HG02885 (cell line): ENCODE data around the gene FZD8.
"Not testable (repeated sequence)": the region's sequence is repeated elsewhere in the genome, so short reads cannot be mapped to it uniquely, and the experiment has no call there.

Source experiments
- ATAC-seq: cut with Tn5 transposase; IDR thresholded peaks from one replicate; pipeline ENCODE4 v1.9.1; 2021; ENCODE audit warnings: mild to moderate bottlenecking; ENCODE audit not compliant: unreplicated experiment, poor library complexity

FZD8 gene, protein sequence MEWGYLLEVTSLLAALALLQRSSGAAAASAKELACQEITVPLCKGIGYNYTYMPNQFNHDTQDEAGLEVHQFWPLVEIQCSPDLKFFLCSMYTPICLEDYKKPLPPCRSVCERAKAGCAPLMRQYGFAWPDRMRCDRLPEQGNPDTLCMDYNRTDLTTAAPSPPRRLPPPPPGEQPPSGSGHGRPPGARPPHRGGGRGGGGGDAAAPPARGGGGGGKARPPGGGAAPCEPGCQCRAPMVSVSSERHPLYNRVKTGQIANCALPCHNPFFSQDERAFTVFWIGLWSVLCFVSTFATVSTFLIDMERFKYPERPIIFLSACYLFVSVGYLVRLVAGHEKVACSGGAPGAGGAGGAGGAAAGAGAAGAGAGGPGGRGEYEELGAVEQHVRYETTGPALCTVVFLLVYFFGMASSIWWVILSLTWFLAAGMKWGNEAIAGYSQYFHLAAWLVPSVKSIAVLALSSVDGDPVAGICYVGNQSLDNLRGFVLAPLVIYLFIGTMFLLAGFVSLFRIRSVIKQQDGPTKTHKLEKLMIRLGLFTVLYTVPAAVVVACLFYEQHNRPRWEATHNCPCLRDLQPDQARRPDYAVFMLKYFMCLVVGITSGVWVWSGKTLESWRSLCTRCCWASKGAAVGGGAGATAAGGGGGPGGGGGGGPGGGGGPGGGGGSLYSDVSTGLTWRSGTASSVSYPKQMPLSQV

DNA sequence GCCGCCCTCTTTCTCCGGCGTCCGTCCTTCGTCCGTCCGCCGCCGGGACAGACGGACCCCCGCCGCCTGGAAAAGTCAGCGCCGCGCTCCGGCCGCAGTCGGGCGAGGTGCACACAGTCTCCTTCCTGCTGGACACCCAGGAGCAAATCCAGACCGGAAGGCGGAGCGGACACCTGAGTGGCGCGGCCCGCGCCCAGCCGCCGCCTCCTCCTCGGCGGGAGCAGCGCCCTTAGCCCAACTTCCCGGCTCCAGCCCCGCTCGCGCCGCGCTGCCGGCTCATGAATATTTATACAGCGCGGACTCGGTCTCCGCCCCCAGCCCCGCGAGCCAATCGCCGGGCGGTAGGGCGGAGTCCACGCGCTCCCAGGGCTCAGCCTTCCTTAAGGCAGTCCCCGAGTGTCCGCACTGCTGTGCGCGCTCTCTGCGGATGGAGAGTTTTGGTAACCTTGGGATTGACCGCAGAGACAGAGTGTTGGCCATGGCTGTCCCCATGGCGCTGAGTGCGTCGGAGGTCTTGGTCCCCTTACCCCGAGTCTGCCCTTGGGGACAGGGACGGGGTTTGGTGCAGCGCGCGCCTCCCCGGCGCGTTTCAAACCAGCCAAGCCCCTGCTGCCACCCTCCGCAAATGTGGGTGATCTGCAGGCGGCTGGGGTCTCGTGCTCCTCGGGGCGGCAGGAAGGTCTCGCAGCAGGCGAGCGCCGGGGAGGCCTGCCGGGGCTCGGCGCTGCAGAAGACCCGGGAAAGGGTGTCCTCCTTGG is at the start of gene FZD8:
Gene FZD8, minus strand, starts transcription at position 262 of the 758 bp plus-strand sequence. CDS start 867 bp downstream, outside the sequence.
- ATAC-seq, result peak; percentile 88

DNA sequence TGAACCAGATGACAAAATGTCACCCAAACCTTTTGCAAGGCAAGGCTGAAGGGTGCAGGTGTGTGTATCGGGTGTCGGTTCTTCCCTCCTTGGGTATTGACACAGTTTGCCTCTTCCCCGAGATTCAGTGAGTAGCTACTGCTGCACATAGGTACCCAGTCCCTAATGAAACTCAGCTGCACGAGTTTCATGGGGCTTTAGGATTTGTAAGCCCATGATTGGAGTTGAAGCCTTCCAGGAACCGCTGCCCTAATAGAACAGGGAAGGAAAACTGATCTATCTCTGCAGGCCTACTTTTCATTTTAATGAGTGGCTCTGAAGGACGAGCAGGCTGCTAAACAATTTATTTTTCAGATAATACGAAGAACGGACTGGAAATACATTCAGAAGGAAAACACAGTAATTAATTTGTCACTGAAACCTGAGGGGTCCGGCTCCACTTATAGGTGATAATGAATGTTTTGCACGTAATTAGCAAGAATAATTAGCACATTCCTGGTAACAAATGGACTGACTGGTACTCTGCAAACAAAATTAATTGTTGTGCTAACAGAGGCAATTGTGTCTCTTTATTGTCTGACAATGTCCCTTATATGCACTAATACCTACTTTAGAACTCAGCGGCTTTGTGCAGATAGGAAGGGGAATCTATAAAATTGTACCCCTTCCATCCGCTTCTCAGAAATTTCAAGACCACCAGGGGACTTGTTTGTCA is 49.6 kb upstream of the FZD8 start:
- no peak for ATAC-seq

DNA sequence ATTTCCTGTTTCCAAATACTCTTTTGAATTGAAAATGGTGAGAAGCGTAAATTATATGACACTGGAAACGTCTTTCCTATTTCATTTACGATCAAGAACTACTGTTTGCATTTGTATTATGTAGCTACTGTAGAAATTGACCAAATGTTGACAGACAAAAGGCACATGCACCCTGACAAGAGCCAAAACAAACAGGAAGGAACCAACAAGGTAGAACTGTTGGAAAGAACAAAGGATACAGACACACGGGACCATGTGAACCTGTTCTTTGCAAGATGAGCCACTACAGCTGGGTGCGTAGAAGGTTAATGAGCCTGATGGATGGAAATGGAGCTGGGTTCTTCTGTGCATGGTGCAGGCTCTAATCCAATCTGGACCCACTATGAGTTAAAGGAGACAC is 48.4 kb upstream of the FZD8 start:
- no peak for ATAC-seq

DNA sequence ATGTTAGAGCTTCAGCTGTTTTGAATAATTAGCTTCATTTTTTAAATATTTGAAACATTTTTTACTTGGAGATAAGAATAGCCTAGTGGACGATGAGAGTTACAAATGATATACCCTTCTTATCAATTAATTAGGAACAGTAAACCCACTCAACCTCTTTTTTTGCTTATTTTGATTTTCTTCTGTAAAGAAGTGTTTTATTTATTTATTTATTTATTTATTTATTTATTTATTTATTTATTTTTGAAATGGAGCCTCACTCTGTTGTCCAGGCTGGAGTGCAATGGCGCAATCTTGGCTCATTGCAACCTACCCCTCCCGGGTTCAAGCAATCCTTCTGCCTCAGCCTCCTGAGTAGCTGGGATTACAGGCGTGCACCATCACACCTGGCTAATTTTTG is 43.8 kb upstream of the FZD8 start:
- not testable (repeated sequence) for ATAC-seq

DNA sequence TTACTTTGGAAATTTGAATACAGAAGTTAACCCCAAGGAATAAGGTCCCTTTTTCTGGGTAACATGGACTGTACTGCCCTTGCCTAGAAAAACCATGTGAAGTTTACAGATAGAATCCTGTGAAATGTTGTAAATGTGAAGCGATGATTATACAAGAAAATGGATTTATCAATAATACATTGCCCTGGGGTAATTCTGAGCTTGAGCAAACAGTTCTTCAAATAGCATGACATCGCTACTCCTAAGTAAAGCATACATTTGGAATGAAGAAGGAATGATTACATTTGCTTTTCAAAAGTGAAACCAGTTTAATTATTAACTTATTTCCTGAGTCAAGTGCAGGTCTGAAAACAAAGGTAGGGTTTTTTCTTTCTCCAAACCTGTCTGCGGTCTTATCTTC is 43.3 kb upstream of the FZD8 start:
- ATAC-seq, result no peak

DNA sequence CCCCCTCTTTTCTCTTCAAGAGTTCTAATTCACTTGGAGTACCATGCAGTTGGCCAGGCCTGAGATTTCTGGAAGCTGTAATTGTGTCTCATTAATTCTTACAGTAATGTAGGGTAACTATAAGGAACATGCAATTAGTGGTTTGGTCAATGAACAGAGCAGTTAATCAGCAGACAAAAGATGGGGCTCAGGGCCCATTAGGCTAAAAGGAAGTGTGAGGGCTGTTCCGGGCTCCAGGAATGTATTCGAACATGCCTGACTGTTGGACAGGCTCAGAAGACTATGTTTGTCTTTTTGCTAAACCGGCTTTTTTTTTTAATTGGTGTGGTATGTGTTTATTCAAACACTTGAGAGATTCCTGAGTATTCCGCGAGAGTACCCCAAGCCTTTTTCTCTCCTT is 42.5 kb upstream of the FZD8 start:
- no peak for ATAC-seq

DNA sequence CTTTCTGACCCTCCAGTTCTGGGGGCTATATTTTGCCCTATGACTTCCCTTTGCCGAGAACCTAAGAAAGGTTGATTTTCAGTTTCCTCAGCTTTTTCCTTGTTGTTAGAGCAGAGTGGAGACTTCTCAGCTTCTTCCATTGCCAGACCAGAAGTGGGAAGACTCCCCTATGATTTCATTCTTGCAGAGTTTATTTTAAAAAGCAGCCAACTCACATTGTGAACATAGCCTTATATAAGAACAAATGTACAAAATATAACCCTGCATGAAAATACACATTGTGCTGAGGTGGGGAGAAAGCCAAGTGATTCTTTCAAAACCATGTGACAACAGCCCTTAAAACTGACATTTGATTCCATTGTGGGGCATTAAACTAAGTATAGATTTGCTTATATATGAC is 33.8 kb upstream of the FZD8 start:
- no peak for ATAC-seq

DNA sequence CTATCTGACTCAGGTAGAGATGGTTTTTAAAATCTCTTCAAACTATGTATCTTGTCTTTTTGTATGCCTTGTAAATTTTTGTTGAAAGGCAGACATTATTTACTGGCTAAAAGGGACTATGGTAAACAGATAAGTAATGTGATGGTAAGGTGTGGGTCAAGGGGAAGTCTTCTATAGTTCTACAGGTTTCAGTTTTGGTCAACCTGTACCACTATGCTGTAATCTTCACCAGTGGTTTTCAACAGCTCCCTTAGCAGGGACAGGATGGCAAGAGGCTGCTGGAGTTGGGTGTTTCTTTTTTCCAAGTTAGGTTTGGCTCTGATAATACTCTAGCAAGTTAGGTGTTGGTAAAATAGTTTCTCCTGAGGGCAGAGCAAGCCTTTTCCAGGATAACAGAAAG is 32.7 kb upstream of the FZD8 start:
- no peak for ATAC-seq

DNA sequence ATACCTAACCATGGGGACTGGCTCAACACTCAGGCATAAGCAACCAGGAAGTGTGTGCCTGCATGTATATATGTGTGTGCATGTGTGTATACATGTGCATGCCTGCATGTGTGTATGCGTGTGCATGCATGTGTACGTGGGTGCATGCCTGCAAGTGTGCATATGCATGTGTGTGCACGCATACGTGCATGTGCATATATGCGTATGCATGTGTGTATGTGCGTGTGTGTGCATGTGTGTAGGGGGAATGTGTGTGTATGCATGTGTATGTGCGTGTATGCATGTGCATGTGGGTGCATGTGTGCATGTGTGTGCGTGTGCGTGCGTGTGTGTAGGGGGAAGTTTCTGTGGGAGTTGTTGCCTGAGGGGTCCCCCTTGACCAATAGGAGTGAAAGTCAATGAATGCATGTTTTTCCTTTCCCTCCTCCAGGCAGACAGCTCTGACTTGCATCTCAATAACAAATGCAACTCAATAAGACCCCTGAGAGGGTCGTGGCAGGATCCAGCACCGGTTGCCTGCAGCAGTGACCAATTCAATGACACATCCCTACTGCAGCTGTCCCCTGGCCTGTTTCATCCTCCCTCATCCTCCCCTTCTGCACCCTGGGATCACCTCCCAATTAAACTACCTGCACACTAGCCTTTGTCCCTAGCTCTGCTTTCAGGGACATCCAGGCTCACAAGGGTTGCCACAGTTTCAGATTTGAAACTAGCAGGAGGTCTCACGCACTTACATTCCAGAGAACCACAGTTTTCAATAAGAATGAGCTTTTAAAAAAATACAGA is 27.0 kb upstream of the FZD8 start:
- ATAC-seq, result no peak

DNA sequence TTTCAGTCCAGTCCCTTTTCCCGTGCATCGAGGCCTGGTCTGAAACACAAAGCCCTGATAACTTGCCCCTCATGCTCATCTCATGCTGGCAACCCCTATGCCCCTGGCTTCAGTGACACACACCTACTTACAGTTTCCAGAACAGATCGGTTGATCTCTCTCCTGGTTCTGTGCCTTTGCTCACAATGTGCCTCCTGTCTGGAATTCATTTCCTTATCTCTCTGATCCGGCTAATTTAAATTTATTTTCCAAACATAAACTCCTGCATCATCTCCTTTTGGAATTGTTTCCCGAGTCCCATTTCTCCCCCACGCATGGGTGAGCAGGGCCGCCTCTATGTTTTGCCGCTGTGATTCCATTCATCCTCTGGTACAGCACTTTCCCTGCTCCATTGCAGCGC is 25.9 kb upstream of the FZD8 start:
- no peak for ATAC-seq

DNA sequence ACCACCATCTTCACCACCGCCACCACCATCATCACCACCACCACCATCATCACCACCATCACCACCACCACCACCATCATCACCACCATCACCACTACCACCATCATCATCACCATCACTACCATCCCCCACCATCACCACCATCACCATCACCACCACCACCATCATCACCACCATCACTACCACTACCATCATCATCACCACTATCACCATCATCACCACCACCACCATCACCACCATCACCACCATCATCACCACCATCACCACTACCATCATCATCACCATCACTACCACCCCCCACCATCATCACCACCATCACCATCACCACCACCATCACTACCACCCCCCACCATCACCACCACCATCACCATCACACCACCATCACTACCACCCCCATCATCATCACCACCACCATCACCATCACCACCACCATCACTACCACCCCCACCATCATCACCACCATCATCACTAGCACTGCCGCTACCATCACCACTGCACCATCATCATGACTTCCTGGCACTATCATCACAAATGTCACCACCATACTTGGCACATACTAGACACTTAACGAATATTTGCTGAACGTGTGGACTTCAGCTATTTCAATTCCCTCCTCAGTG is 25.3 kb upstream of the FZD8 start:
- no peak for ATAC-seq

DNA sequence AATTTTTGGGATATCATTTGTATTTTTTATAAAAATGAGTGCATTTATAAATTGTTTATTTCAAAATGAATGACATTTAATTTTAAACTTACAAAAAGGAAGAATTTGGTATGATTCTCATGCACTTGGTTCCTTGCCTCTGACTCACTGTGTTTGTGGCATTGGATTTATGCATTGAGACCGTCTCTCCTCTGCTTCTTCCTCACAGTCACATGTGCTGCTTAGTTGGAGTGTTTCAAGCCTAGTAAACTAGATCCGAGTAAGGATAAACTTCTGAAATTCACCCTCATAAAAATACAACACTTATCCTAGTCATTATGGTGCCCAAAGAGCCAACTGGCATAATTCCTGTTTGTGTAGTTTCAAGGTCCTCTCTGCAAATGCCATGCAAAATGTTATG is 19.1 kb upstream of the FZD8 start:
- no peak for ATAC-seq

DNA sequence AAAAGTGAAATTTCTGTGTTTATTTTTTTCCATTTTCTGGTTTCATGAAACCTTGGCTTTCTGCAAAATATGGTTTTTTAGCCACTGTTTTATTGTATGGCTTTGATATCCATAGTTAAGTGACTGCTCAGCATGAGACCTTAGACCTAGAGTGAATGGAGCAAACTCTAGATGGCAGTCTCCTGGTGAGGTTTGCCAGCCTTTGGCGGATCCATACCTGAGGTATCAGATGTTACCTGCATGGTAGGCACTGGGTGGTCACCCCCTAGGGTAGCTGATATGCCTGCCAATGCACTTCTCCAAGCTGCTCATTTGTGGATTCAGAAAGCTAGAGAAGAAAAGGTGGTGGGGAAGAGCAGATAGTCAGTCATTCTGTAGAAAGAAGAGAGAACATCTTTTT is 17.4 kb upstream of the FZD8 start:
- ATAC-seq, result no peak

DNA sequence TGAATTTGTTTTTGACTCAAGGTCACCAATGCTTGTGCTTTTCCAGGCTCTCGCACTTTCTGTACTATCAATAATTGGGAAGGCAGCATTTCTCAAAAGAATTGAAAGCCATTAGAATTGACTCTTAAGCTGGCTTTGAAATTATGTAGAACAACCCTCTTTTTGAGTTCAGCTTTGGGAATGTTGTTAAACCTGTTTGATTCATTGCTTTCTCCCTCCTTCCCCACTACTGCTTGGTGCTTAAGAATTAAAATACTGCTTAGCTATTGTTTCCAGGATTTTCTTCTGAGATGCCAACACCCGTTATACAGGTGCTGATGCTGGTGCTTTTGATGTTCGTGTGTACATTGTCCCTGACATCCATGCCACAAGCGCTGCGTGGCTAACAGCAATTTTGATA is 15.5 kb upstream of the FZD8 start:
- no peak for ATAC-seq

DNA sequence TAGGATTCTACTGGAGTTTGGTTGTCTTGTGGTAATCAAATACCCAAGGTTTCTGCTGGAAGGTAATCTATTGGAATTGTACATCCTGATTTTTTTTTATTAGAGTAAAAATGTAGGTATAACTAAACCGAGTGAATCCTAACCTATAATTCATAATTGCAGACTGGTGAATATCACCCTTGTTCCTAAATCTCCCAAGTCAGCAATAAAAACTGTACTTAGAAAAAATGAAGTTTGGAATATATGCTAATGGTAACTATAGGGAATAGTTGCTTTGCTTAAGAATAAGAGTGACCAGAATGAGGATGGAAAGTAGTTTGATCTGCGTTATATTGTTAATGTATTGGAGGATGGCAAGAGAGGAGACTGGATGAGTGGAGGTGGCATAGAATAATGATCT is 10.7 kb upstream of the FZD8 start:
- ATAC-seq, result no peak

DNA sequence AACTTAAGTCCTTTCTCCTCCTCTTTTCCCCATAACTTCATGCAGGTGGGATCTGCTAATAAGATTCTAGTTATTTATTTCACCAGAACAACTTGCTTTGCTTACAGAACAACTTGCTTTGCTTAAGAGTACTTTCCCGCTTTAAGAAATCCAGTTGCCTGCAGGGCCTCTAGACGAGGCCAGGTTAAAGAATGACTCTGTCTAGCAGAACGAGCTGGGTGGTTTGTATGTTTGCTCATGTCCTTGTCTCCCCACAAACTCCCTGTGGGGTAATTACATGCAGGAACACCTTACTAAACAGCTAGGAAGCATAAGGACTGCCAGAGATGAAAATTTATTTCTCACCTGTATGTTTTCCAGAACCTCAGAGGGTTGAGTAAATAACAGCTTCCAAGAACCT is 8.8 kb upstream of the FZD8 start:
- ATAC-seq, result no peak

DNA sequence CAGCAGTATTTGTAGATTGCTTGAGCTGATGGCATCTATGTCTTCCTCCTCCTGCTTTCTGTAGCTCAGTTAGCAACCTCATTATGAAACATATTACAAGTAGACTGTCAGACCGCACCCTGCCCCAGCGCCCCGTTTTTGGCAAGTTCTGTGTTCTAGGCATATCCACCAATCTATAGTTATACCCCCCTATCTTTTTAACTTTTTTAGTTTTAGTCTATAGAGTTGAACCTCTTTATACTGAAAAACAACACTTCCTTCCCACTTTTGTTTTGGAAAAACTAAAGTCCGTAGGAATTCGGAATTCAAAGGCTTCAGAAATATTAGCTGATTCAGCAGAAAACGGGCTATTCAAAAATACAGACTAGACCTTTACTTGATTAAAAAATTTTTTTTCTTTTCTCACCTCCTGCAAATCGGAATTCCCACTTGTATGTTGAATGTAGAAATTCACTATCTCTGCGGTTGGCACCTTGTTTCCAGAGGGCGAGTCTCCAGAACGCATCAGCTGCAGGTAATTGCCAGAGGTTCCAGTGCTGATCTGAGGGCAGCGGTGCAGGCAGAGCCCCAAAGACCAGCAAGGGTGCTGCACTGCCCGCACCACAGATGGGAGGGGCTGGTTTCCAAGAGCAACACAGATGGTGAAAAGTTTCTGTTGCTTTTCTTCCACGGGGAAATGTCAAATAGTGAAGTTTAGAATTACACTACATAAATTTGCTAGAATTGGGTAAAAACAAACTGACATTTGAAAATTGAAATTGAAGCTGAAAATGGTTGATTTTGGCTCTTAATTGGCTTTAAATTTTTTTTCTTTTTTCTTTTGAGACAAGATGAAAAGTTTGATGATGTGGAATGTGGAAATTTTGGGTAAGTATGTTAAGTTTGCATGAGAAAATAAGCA is 2.2 kb upstream of the FZD8 start:
- no peak for ATAC-seq
